CD14-positive monocyte (primary cell): ENCODE measurements around the gene RAB18. TPM values are rescaled to one million over a fixed set of nuclear protein-coding genes. Genes with fewer than 3 reads are reported as not detected.
A peak's percentile ranks its signal among the peaks of the same experiment; 100 is the strongest.

Experiments
- DNase-seq, 3 donors: peaks; one replicate each; pipeline ENCODE4 v3.0.0-alpha.2; 2011 to 2022
- H2AFZ ChIP-seq: 2 replicates; pipeline ENCODE4 v1.6.0; 2012; ENCODE audit warnings: mild to moderate bottlenecking, low read depth, low read length, inconsistent platforms; ENCODE audit not compliant: insufficient read depth, poor library complexity, severe bottlenecking
- H3K27ac ChIP-seq, 2 donors: 1 replicate in 1 of 2; 2 replicates in 1 of 2; pipeline ENCODE4 v1.5.1; 2012 to 2013; ENCODE audit warnings: low read length in 2 of 2, control low read depth in 1 of 2, inconsistent platforms in 1 of 2, low read depth in 1 of 2, mild to moderate bottlenecking in 1 of 2
- H3K27me3 ChIP-seq, 2 donors: one replicate each; pipeline versions ENCODE4 v1.6.0 to v1.6.1; 2011 to 2013; ENCODE audit warnings: low read length in 2 of 2; ENCODE audit not compliant: control insufficient read depth in 2 of 2, insufficient read depth in 2 of 2
- H3K36me3 ChIP-seq, 2 donors: replicated peaks in 1 of 2; 1 replicate in 1 of 2; 2 replicates in 1 of 2; pipeline versions ENCODE4 v1.5.1 to v1.6.1; 2012 to 2013; ENCODE audit warnings: low read length in 2 of 2, control low read depth in 1 of 2, inconsistent platforms in 1 of 2, mild to moderate bottlenecking in 1 of 2; ENCODE audit not compliant: insufficient read depth in 2 of 2, control insufficient read depth in 1 of 2
- H3K4me1 ChIP-seq, 2 donors: 1 replicate in 1 of 2; 2 replicates in 1 of 2; pipeline versions ENCODE4 v1.5.1 to v1.6.1; 2012 to 2013; ENCODE audit warnings: low read length in 2 of 2, control low read depth in 1 of 2, inconsistent platforms in 1 of 2, mild to moderate bottlenecking in 1 of 2, moderate library complexity in 1 of 2; ENCODE audit not compliant: insufficient read depth in 2 of 2, control insufficient read depth in 1 of 2
- H3K4me2 ChIP-seq: replicated peaks from 2 replicates; pipeline ENCODE3; 2012; ENCODE audit warnings: low read length, moderate library complexity, mild to moderate bottlenecking; ENCODE audit not compliant: poor library complexity, severe bottlenecking; ENCODE audit errors: extremely low read depth
- H3K4me3 ChIP-seq, 3 experiments: fragments of 200-600 bp in 1 of 3; sonication (generic) in 1 of 3; replicated peaks in 1 of 3; 1 replicate in 2 of 3; 2 replicates in 1 of 3; pipeline ENCODE4 v1.5.1; 2011 to 2013; ENCODE audit warnings: low read length in 3 of 3, mild to moderate bottlenecking in 3 of 3, control low read depth in 2 of 3, low read depth in 2 of 3, inconsistent platforms in 1 of 3, moderate library complexity in 1 of 3
- H3K79me2 ChIP-seq: 2 replicates; pipeline ENCODE4 v1.6.0; 2012; ENCODE audit warnings: mild to moderate bottlenecking, control low read depth, inconsistent platforms, low read length, moderate library complexity; ENCODE audit not compliant: insufficient read depth
- H3K9ac ChIP-seq: 2 replicates; pipeline ENCODE4 v1.6.0; 2017; ENCODE audit warnings: low read length, mild to moderate bottlenecking; ENCODE audit not compliant: insufficient read depth, poor library complexity, severe bottlenecking
- H3K9me3 ChIP-seq, 2 donors: replicated peaks in 1 of 2; 1 replicate in 1 of 2; 2 replicates in 1 of 2; pipeline versions ENCODE4 v1.5.1 to v1.6.1; 2012 to 2013; ENCODE audit warnings: low read length in 2 of 2, control low read depth in 1 of 2; ENCODE audit not compliant: control insufficient read depth in 1 of 2, insufficient read depth in 1 of 2
- H4K20me1 ChIP-seq: 2 replicates; pipeline ENCODE4 v1.6.0; 2012; ENCODE audit warnings: mild to moderate bottlenecking, low read length, control low read depth, moderate library complexity; ENCODE audit not compliant: insufficient read depth
- H3K27ac Mint-ChIP-seq, 7 donors: one replicate each; pipeline ENCODE4 v1.8.0; 2020; ENCODE audit warnings: mild to moderate bottlenecking in 7 of 7, mixed read lengths in 7 of 7, moderate library complexity in 6 of 7, inconsistent platforms in 2 of 7
- H3K27me3 Mint-ChIP-seq, 3 donors: one replicate each; pipeline ENCODE4 v1.8.0; 2021 to 2022; ENCODE audit warnings: low read depth in 3 of 3, mild to moderate bottlenecking in 3 of 3, mixed read lengths in 3 of 3, moderate library complexity in 3 of 3, inconsistent platforms in 1 of 3
- H3K36me3 Mint-ChIP-seq, 2 donors: one replicate each; pipeline ENCODE4 v1.8.0; 2020; ENCODE audit warnings: mixed read lengths in 2 of 2, inconsistent platforms in 1 of 2, mild to moderate bottlenecking in 1 of 2
- H3K4me1 Mint-ChIP-seq: one replicate; pipeline ENCODE4 v1.8.0; 2020; ENCODE audit warnings: mild to moderate bottlenecking, mixed read lengths
- H3K4me3 Mint-ChIP-seq, 2 donors: one replicate each; pipeline ENCODE4 v1.8.0; 2020; ENCODE audit warnings: mild to moderate bottlenecking in 2 of 2, mixed read lengths in 2 of 2, moderate library complexity in 1 of 2
- H3K9me3 Mint-ChIP-seq, 7 donors: one replicate each; pipeline ENCODE4 v1.8.0; 2020 to 2022; ENCODE audit warnings: mixed read lengths in 7 of 7, mild to moderate bottlenecking in 6 of 7, moderate library complexity in 6 of 7, inconsistent platforms in 2 of 7
- WGBS: methylation state at CpG from one replicate; pipeline ENCODE4 v1.1.5; 2013; ENCODE audit warnings: missing lambda C conversion rate; ENCODE audit not compliant: insufficient coverage; 5-methylcytosine and 5-hydroxymethylcytosine counted together
- intact Hi-C, 2 donors: fragments of 100-400 bp; cut with micrococcal nuclease; formaldehyde crosslinking; loops; one replicate each; pipeline versions ENCODE4 v1.15.0 to v1.15.1; 2023
- polyA plus RNA-seq, 3 donors: library from polyadenylated mRNA; depleted of rRNA in 1 of 3; unstranded in 2 of 3; stranded (reverse) in 1 of 3; fragments of 300-500 nt in 2 of 3; fragments of >200 nt in 1 of 3; fragmentation: Illumina TruSeq in 2 of 3; gene quantifications; 1 replicate in 2 of 3; 2 replicates in 1 of 3; pipeline ENCODE4 v1.2.3, GENCODE V29; 2012 to 2021
- TF ChIP-seq, protein P1 (sequence below): fragments of 200-600 bp; IDR thresholded peaks from one replicate; pipeline ENCODE4 v1.8.0; 2022; ENCODE audit warnings: antibody characterized with exemption, mild to moderate bottlenecking

RAB18 gene
- polyA plus RNA-seq, 3 donors = 22.1 to 133 (median 117) TPM

DNA sequence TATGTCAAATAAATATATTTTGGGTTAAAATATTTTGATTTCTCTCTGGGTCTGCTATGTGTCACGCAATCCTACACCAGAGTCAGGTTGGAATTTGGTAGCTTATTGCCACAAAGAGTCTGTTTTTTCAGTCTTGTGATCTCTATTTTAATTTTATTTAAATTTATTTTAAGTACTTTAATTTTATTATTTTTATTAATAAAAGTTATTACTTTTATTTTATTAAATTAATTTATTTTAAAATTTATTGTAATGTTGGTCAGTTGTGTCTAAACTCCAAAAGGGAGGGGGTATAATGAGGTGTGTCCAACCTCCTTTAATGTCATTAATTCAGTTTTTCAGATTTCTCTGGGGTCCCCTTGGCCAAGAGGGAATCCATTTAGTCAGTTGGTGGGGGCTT, 42.8 kb upstream of the RAB18 start:
- Histone ChIP-seq H2AFZ (no peak overlapping the region), H4K20me1 (no peaks in the 10 kb centered on the region), H3K27ac (no peak overlapping the region), H3K4me3 (no peak overlapping the region), H3K36me3 (no peaks in the 10 kb centered on the region), H3K4me1 (peaks cover 62 to 72% of the 10 kb centered on the region in 2 donors), H3K9ac (no peak overlapping the region), H3K27me3 (no peaks in the 10 kb centered on the region), H3K9me3 (no peaks in the 10 kb centered on the region), H3K4me2 (no peak overlapping the region), H3K79me2 (no peaks in the 10 kb centered on the region)
- no peak for DNase-seq
- Mint-ChIP-seq H3K36me3 (no peaks in the 10 kb centered on the region), H3K4me1 (peaks cover 79% of the 10 kb centered on the region), H3K4me3 (no peak overlapping the region), H3K27me3 (peaks cover 0 to 1% (median 0%) of the 10 kb centered on the region in 3 donors), H3K9me3 (peaks cover 0 to 2% (median 0%) of the 10 kb centered on the region in 7 donors), H3K27ac (no peak overlapping the region)
- intact Hi-C loops = no loop called here
- WGBS = no CpG with 5 or more reads among the region's 1 CpG
- TF ChIP-seq, protein P1, sequence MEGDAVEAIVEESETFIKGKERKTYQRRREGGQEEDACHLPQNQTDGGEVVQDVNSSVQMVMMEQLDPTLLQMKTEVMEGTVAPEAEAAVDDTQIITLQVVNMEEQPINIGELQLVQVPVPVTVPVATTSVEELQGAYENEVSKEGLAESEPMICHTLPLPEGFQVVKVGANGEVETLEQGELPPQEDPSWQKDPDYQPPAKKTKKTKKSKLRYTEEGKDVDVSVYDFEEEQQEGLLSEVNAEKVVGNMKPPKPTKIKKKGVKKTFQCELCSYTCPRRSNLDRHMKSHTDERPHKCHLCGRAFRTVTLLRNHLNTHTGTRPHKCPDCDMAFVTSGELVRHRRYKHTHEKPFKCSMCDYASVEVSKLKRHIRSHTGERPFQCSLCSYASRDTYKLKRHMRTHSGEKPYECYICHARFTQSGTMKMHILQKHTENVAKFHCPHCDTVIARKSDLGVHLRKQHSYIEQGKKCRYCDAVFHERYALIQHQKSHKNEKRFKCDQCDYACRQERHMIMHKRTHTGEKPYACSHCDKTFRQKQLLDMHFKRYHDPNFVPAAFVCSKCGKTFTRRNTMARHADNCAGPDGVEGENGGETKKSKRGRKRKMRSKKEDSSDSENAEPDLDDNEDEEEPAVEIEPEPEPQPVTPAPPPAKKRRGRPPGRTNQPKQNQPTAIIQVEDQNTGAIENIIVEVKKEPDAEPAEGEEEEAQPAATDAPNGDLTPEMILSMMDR = no peak

DNA sequence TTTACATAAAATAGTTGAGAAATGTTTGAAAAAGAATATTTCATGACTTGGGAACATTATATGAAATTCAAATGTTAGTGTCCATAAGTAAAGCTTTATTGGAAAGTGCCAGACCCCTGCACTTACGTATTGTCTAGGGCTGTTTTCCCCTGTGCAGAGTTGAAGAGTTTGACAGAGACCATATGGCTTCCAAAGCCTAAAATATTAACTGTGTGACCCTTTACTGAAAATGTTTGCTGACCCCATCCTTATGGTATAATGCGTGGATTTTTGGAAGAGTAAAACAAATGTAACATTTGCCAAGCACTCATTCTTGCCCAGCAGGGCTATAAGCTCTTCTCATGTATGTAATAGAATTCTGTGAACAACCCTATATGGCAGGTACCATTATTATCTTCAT, 40.1 kb upstream of the RAB18 start:
- peaks cover 40 to 45% of the 10 kb centered on the region in 2 donors for H3K4me1 ChIP-seq
- H3K27me3 ChIP-seq = no peaks in the 10 kb centered on the region
- no peaks in the 10 kb centered on the region for H3K79me2 ChIP-seq
- H3K9me3 Mint-ChIP-seq = peaks cover 0 to 2% (median 0%) of the 10 kb centered on the region in 7 donors
- no peak overlapping the region for H2AFZ ChIP-seq
- H3K36me3 ChIP-seq = no peaks in the 10 kb centered on the region
- no peaks in the 10 kb centered on the region for H3K36me3 Mint-ChIP-seq
- H3K4me3 ChIP-seq = no peak overlapping the region
- H4K20me1 ChIP-seq = no peaks in the 10 kb centered on the region
- no peak overlapping the region for H3K4me3 Mint-ChIP-seq
- intact Hi-C loops = no loop called here
- H3K27ac Mint-ChIP-seq = peak overlapping the region in 1 of 7 donors; percentile 46
- H3K27ac ChIP-seq = no peak overlapping the region
- no peaks in the 10 kb centered on the region for H3K9me3 ChIP-seq
- H3K4me2 ChIP-seq = peak overlapping the region; percentile 5
- peaks cover 0 to 1% (median 0%) of the 10 kb centered on the region in 3 donors for H3K27me3 Mint-ChIP-seq
- no peak for DNase-seq
- peaks cover 57% of the 10 kb centered on the region for H3K4me1 Mint-ChIP-seq
- TF ChIP-seq, protein P1 = no peak
- no CpG with 5 or more reads among the region's 2 CpGs for WGBS
- no peak overlapping the region for H3K9ac ChIP-seq
